HepG2 (cell line): ENCODE data around the gene KCNIP4. TPM values are rescaled to one million over a fixed set of nuclear protein-coding genes. Genes with fewer than 3 reads are reported as not detected.

ENCODE experiments used
- ATAC-seq: fragments of 200-7000 bp; cut with Tn5 transposase; 3 replicates; pipeline ENCODE4 v1.9.1; 2020; ENCODE audit warnings: mild to moderate bottlenecking, moderate library complexity
- BruUV-seq: library from RNA; stranded (reverse); fragments of 400-500 nt; replicated peaks from 2 replicates; lab custom pipeline; 2021; lab: Mats Ljungman, UMichigan
- CTCF ChIA-PET: fragments of 300-600 bp; formaldehyde crosslinking; extraction: SDS; loops from one replicate; lab custom pipeline; 2021; ENCODE audit warnings: low total read pairs, inconsistent platforms, low intra/inter-chr PET ratio; lab: Yijun Ruan, JAX
- POLR2A ChIA-PET: fragments of 350-600 bp; sonication (Branson Sonifier 250); formaldehyde crosslinking; loops from one replicate; lab custom pipeline; 2020; ENCODE audit warnings: antibody characterized with exemption, inconsistent platforms; lab: Yijun Ruan, JAX
- DNase-seq: peaks from one replicate; pipeline ENCODE4 v3.0.0-alpha.2; 2015; ENCODE audit warnings: low spot score
- FAIRE-seq: peaks from 3 replicates; lab custom pipeline; 2011; peaks lifted over from hg19 to GRCh38; lab: Jason Lieb, UNC
- H2AFZ ChIP-seq: one replicate; pipeline ENCODE4 v1.6.1; 2011; ENCODE audit warnings: low read length, inconsistent platforms
- H3K27ac ChIP-seq: fragments of 300-600 bp; 3 replicates; pipeline ENCODE4 v1.8.0; 2011; ENCODE audit warnings: mixed run types, mild to moderate bottlenecking, mixed read lengths, low read length, inconsistent platforms; ENCODE audit not compliant: insufficient read depth; ENCODE audit errors: extremely low read length
- H3K27me3 ChIP-seq, 2 experiments: fragments of 200-600 bp in 1 of 2; 2 replicates in 1 of 2; 3 replicates in 1 of 2; pipeline versions ENCODE4 v1.6.0 to v1.8.0; 2011; ENCODE audit warnings: low read length in 2 of 2, mild to moderate bottlenecking in 2 of 2, moderate library complexity in 2 of 2, inconsistent platforms in 1 of 2; ENCODE audit not compliant: insufficient read depth in 2 of 2, control insufficient read depth in 1 of 2
- H3K36me3 ChIP-seq, 2 experiments: fragments of 200-600 bp in 1 of 2; replicated peaks in 1 of 2; 2 replicates in 1 of 2; 3 replicates in 1 of 2; pipeline versions ENCODE4 v1.5.1 to v1.8.0; 2011; ENCODE audit warnings: low read length in 2 of 2, inconsistent platforms in 1 of 2; ENCODE audit not compliant: insufficient read depth in 2 of 2, control insufficient read depth in 1 of 2
- H3K4me1 ChIP-seq: 2 replicates; pipeline ENCODE4 v1.5.1; 2012; ENCODE audit warnings: low read length, inconsistent platforms; ENCODE audit not compliant: insufficient read depth
- H3K4me2 ChIP-seq: 2 replicates; pipeline ENCODE4 v1.6.0; 2011; ENCODE audit warnings: low read depth, low read length, inconsistent platforms
- H3K4me3 ChIP-seq, 3 experiments: fragments of 200-600 bp in 1 of 3; sonication (generic), shearing (Covaris generic) in 1 of 3; replicated peaks in 1 of 3; 2 replicates each; pipeline ENCODE4 v1.5.1; 2011 to 2016; ENCODE audit warnings: low read length in 3 of 3, inconsistent platforms in 2 of 3, low read depth in 2 of 3, mild to moderate bottlenecking in 2 of 3, control low read depth in 1 of 3, mixed read lengths in 1 of 3; ENCODE audit not compliant: insufficient read depth in 1 of 3
- H3K79me2 ChIP-seq: one replicate; pipeline ENCODE4 v1.6.1; 2011; ENCODE audit warnings: low read length, inconsistent platforms; ENCODE audit not compliant: insufficient read depth
- H3K9ac ChIP-seq: 2 replicates; pipeline ENCODE4 v1.6.0; 2011; ENCODE audit warnings: mild to moderate bottlenecking, low read depth, low read length, inconsistent platforms; ENCODE audit not compliant: insufficient read depth
- H3K9me3 ChIP-seq: 2 replicates; pipeline ENCODE4 v1.5.1; 2012; ENCODE audit warnings: mild to moderate bottlenecking, low read length
- H4K20me1 ChIP-seq: 2 replicates; pipeline ENCODE4 v1.6.0; 2011; ENCODE audit warnings: inconsistent platforms, mild to moderate bottlenecking, low read length, moderate library complexity; ENCODE audit not compliant: insufficient read depth
- CBX5 ChIP-seq: sonication (generic); formaldehyde crosslinking; IDR thresholded peaks from 2 replicates; pipeline ENCODE4 v1.4.0; 2020; ENCODE audit warnings: missing genetic modification reagents, borderline replicate concordance
- FIP1L1 ChIP-seq: fragments of 200-400 bp; formaldehyde crosslinking; IDR thresholded peaks from 2 replicates; pipeline ENCODE4 v1.6.1; 2018; ENCODE audit warnings: low read depth, mild to moderate bottlenecking, low read length, moderate library complexity, borderline replicate concordance; ENCODE audit not compliant: insufficient read depth
- IKZF4 ChIP-seq: sonication (generic); formaldehyde crosslinking; IDR thresholded peaks from 2 replicates; pipeline ENCODE4 v1.5.1; 2020; ENCODE audit warnings: borderline replicate concordance, mild to moderate bottlenecking, low read depth, missing genetic modification reagents; ENCODE audit errors: not compliant biosample characterization
- JUNB ChIP-seq: sonication (generic); formaldehyde crosslinking; IDR thresholded peaks from 2 replicates; pipeline ENCODE4 v1.8.0; 2022; ENCODE audit warnings: missing genetic modification reagents, mild to moderate bottlenecking, borderline replicate concordance
- KDM6A ChIP-seq: IDR thresholded peaks from 2 replicates; pipeline ENCODE4 v1.6.1; 2016; ENCODE audit warnings: low read depth
- PHF20 ChIP-seq: sonication (generic); formaldehyde crosslinking; IDR thresholded peaks from 2 replicates; pipeline ENCODE4 v1.5.0; 2020; ENCODE audit warnings: mild to moderate bottlenecking, missing genetic modification reagents
- SIN3A ChIP-seq: IDR thresholded peaks from 2 replicates; pipeline ENCODE4 v1.6.1; 2011; ENCODE audit warnings: low read depth, mild to moderate bottlenecking, control low read depth, low read length, borderline replicate concordance
- SMAD9 ChIP-seq: sonication (generic); formaldehyde crosslinking; IDR thresholded peaks from 2 replicates; pipeline ENCODE4 v1.5.1; 2020; ENCODE audit warnings: mild to moderate bottlenecking, missing genetic modification reagents
- SP1 ChIP-seq, 2 experiments: fragments of 450-650 bp in 1 of 2; sonication (generic) in 1 of 2; formaldehyde crosslinking in 1 of 2; IDR thresholded peaks; 2 replicates each; pipeline versions ENCODE4 v1.4.0 to v1.6.1; 2016 to 2020; ENCODE audit warnings: missing genetic modification reagents in 1 of 2
- ZNF10 ChIP-seq: sonication (generic); formaldehyde crosslinking; IDR thresholded peaks from 2 replicates; pipeline ENCODE4 v1.4.0; 2020; ENCODE audit warnings: mild to moderate bottlenecking, low read depth, missing genetic modification reagents, borderline replicate concordance
- ZNF572 ChIP-seq: sonication (generic); formaldehyde crosslinking; IDR thresholded peaks from 2 replicates; pipeline ENCODE4 v1.5.1; 2020; ENCODE audit warnings: mild to moderate bottlenecking, missing genetic modification reagents
- ZNF589 ChIP-seq: sonication (generic); formaldehyde crosslinking; conservative IDR thresholded peaks from 2 replicates; pipeline ENCODE4 v1.8.0; 2022; ENCODE audit warnings: mild to moderate bottlenecking, moderate library complexity, missing genetic modification reagents
- ZNF629 ChIP-seq: sonication (generic); formaldehyde crosslinking; conservative IDR thresholded peaks from 2 replicates; pipeline ENCODE4 v1.5.0; 2020; ENCODE audit warnings: missing genetic modification reagents
- in situ Hi-C: cut with HindIII; loops from 2 replicates; pipeline ENCODE4 v1.10.0; 2017; ENCODE audit warnings: low pct_unique_long_range_greater_than_20kb; ENCODE audit not compliant: extremely low pct_ligation_motif_present
- intact Hi-C: fragments of 100-400 bp; cut with micrococcal nuclease; formaldehyde crosslinking; loops from one replicate; pipeline ENCODE4 v1.10.0; 2022; ENCODE audit not compliant: unreplicated experiment
- polyA plus RNA-seq, 8 experiments: library from polyadenylated mRNA; depleted of rRNA in 3 of 8; stranded (reverse) in 7 of 8; unstranded in 1 of 8; fragments of >200 nt; fragmentation: Illumina TruSeq in 4 of 8; extraction: Trizol in 4 of 8; gene quantifications; 2 replicates each; pipeline versions ENCODE4 v1.2.1 to v1.2.3, GENCODE V29; 2011 to 2016; ENCODE audit warnings: low read depth in 4 of 8, missing spikeins in 1 of 8, mixed read lengths in 1 of 8; ENCODE audit not compliant: insufficient read depth in 1 of 8
- total RNA-seq, 5 experiments: library from RNA; depleted of rRNA; stranded (reverse); fragments of >200 nt; fragmentation: Illumina TruSeq; extraction: Trizol; gene quantifications; 2 replicates each; pipeline ENCODE4 v1.2.3, GENCODE V29; 2016; ENCODE audit warnings: low read depth in 1 of 5
- TF ChIP-seq, protein P1 (sequence below): sonication (generic); formaldehyde crosslinking; IDR thresholded peaks from 2 replicates; pipeline ENCODE4 v1.4.0; 2020; ENCODE audit warnings: mild to moderate bottlenecking, missing genetic modification reagents
- TF ChIP-seq, protein P2 (sequence below): IDR thresholded peaks from 2 replicates; pipeline ENCODE4 v1.6.1; 2016; ENCODE audit warnings: control low read depth

KCNIP4 gene
- total and polyA plus RNA-seq, 2 of the 13 experiments (the other 11 are each of a cell fraction or from before 2014, with no cell fraction given), result 0.09 TPM; not detected in 1

DNA sequence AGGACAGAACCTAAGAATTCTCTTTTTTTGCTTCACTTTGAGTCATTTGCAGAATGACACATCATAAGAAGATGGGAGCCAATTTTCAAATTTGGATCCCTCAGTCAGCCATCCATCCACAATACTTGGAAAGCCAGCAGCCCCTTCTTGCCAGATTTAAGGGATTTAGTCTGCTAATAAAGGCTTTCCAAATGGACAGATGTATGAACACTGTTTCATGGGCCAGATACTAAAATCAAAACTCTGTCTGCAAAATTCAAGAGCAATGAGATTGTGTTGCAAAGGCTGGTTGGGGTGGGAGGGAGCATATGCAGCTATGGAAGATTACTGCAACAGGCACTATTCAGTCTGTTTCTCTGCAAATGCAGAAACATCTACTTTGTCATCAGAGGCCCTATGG, 37.7 kb upstream of the KCNIP4 start:
- no peak overlapping the region for H3K4me2 ChIP-seq
- DNase-seq, result no peak
- no peaks in the 10 kb centered on the region for H3K9me3 ChIP-seq
- H3K27ac ChIP-seq, result no peak overlapping the region
- no peak overlapping the region for H3K4me3 ChIP-seq
- H3K9ac ChIP-seq, result no peak overlapping the region
- no peak for ATAC-seq
- CTCF ChIA-PET, result no interaction called here
- FAIRE-seq, result no peak
- TF ChIP-seq KDM6A (no peak), IKZF4 (no peak), ZNF10 (no peak), ZNF589 (CRISPR knock-in tag) (no peak), ZNF629 (CRISPR knock-in tag) (no peak), SIN3A (no peak), ZNF572 (CRISPR knock-in tag) (no peak), CBX5 (CRISPR knock-in tag) (no peak), JUNB (no peak), PHF20 (CRISPR knock-in tag) (no peak), FIP1L1 (no peak), SMAD9 (no peak), SP1 (IDR thresholded peaks at IDR 0.05) (no peak), SP1 (CRISPR knock-in tag; IDR thresholded peaks at IDR 0.05) (no peak)
- TF ChIP-seq, protein P1, sequence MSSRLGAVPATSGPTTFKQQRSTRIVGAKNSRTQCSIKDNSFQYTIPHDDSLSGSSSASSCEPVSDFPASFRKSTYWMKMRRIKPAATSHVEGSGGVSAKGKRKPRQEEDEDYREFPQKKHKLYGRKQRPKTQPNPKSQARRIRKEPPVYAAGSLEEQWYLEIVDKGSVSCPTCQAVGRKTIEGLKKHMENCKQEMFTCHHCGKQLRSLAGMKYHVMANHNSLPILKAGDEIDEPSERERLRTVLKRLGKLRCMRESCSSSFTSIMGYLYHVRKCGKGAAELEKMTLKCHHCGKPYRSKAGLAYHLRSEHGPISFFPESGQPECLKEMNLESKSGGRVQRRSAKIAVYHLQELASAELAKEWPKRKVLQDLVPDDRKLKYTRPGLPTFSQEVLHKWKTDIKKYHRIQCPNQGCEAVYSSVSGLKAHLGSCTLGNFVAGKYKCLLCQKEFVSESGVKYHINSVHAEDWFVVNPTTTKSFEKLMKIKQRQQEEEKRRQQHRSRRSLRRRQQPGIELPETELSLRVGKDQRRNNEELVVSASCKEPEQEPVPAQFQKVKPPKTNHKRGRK, result no peak
- TF ChIP-seq, protein P2, sequence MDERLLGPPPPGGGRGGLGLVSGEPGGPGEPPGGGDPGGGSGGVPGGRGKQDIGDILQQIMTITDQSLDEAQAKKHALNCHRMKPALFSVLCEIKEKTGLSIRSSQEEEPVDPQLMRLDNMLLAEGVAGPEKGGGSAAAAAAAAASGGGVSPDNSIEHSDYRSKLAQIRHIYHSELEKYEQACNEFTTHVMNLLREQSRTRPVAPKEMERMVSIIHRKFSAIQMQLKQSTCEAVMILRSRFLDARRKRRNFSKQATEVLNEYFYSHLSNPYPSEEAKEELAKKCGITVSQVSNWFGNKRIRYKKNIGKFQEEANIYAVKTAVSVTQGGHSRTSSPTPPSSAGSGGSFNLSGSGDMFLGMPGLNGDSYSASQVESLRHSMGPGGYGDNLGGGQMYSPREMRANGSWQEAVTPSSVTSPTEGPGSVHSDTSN (CRISPR knock-in tag), result no peak
- in situ Hi-C loops (no loop called here), intact Hi-C loops (no loop called here)
- no peaks in the 10 kb centered on the region for H3K79me2 ChIP-seq
- H3K27me3 ChIP-seq, result no peaks in the 10 kb centered on the region
- no peaks in the 10 kb centered on the region for H3K36me3 ChIP-seq
- no TSS peak for BruUV-seq
- H3K4me1 ChIP-seq, result no peaks in the 10 kb centered on the region
- H4K20me1 ChIP-seq, result no peaks in the 10 kb centered on the region
- no peak overlapping the region for H2AFZ ChIP-seq
- POLR2A ChIA-PET, result no interaction called here
